HG02623 (cell line): ENCODE measurements around the gene CRY1.
"Not testable (repeated sequence)": the region's sequence is repeated elsewhere in the genome, so short reads cannot be mapped to it uniquely, and the experiment has no call there.

Source experiments
- ATAC-seq: cut with Tn5 transposase; IDR thresholded peaks from one replicate; pipeline ENCODE4 v1.9.1; 2021; ENCODE audit warnings: moderate library complexity; ENCODE audit not compliant: unreplicated experiment

Gene CRY1

GRCh38 chr12:107066691-107067090, 26.7 kb downstream of the CRY1 start:
- no peak for ATAC-seq

GRCh38 chr12:107064687-107065086, 28.7 kb downstream of the CRY1 start:
- ATAC-seq, result no peak

GRCh38 chr12:107064243-107064642, 29.1 kb downstream of the CRY1 start:
- no peak for ATAC-seq

DNA sequence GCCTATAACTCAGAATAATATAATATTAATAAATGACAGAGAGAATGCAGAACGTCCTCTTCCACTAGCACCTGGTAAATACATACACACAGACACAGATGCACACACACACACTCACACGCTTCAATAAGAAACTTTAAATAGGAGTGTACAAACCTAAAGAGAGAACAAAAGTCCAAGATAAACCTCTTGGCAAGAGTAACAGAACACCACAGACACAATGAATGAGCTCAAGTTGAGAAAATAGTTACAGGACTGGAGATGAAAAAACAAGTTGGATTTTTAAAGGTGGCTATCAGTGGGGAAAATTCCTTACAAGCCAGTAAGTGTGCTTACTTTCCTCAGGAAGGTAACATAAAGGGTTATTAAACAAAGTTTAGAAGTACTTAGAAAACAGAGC, 35.2 kb downstream of the CRY1 start:
- ATAC-seq, result no peak

DNA sequence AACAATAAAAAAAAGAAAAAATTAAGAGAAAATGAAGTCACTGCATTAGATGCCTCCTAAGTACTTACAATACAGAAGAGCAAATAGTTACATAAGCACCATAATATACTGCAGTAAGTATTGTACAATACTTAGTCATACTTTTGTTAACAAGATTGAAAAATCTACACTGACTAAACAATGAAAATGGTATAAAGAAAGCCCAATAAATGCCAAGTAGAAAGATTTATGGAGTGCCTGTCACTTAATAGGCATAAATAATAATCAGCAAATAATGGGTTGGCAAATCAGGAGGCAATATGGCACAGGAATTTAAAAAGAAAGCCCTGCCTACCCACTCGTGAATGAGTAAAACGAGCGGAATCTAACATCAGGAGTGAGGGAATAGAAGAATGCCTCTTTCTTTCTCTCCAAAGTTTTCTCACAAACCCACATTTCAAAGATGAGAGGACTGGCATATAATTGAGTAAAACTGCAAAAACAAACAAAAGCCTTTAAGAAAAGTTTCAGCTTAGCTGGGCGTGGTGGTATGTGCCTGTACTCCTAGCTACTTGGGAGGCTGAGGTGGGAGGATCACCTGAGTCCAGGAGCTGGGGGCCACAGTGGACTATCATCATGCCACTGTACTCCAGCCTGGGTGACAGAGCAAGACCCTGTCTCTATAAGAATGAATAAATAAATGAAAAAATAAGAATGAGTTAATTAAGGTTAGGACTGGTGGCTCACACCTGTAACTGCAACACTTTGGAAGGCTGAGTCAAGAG, 36.1 kb downstream of the CRY1 start:
- no peak for ATAC-seq

- ATAC-seq, result no peak
These were observed 39.6 kb downstream of the CRY1 start for GRCh38 chr12:107053709-107054108.

DNA sequence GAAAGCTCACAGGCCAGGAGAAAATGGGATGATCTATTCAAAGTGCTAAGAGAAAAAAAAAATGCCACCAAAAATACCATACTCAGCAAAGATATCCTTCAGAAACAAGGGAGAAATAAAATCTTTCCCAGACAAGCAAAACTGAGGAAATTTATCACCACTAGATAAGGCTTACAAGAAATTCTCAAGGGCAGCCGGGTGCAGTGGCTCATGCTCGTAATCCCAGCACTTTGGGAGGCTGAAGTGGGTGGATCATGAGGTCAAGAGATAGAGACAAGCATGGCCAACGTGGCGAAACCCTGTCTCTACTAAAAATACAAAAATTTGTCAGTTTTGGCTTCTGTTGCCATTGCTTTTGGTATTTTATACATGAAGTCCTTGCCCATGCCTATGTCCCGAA, 48.2 kb downstream of the CRY1 start:
- no peak for ATAC-seq

DNA sequence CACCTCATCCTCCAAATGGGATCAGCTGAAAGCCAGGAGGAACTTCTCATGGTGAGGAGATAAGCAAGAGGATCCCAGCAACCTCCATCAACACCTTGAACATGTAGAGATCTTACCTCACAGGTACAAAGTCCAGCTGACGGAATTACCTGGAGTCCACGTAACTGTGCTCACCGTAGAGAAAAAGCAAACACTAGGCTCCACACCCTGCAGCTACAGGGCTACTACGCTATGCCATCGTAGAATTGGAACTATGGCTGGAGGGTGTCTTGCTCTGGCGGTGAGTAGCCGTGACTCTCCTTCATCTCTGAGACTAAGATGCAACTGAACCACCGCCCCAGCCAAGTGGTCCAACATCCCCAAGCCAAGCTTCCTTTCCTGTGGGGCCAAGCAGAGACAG, 50.5 kb downstream of the CRY1 start:
- no peak for ATAC-seq

DNA sequence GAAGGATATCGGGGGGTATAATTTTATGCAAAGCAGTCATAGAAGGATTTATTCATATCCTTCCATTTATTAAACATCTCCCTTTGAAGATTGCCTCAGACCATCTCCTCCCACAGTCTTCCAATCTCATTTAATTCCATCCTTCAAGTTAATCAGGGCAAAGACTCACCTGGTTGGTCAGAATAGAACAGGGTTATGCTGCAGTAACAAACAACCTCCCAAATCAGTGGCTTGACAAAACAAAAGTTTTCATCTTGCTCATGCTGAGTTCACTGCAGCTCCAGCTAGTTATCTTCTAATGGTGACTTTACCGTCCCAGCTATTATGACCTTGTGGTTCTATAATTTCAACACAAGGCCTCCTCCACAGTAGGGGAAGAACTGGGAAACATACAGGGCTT, 57.6 kb downstream of the CRY1 start:
- ATAC-seq, result no peak

GRCh38 chr12:107033758-107034739, 59.3 kb downstream of the CRY1 start:
- no peak for ATAC-seq

- ATAC-seq, result no peak
These were observed 61.1 kb downstream of the CRY1 start for GRCh38 chr12:107032266-107032665.

DNA sequence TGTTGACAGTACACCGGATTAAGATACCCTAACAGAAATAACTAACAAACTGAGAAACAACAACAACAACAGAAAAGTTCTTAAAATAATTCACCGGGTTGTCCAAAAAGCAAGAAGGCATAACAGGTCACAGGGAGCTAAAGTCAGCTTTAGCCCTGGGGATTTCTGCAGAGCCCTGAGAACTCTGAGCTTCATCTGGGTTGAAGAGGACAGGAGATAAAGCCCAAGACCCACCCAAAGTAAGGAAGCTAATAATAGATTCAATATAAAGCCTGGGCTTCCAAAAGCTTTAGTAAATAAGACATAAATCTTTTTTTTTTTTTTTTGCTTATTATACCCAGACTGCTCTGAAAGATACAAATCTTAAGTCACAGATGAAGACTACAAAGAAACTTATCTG, 62.3 kb downstream of the CRY1 start:
- no peak for ATAC-seq

DNA sequence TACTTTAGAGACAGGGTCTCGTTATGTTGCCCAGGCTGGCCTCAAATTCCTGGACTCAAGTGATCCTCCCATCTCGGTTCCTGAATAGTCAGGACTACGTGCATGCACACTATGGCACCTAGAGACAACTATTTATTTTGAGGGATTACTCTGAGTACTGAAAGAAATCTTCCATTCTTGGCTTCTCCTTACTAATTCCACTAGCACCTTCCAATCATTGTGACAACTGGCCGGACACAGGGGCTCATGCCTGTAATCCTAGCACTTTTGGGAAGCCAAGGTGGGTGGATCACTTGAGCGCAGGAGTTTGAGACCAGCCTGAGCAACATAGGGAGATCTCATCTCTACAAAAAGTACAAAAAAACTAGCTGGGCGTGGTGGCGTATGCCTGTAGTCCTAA, 64.3 kb downstream of the CRY1 start:
- no peak for ATAC-seq

GRCh38 chr12:107027636-107028053, 65.7 kb downstream of the CRY1 start:
- no peak for ATAC-seq

- no peak for ATAC-seq
These were observed 66.3 kb downstream of the CRY1 start for GRCh38 chr12:107026806-107027635.

- ATAC-seq, result not testable (repeated sequence)
These were observed 67.0 kb downstream of the CRY1 start for GRCh38 chr12:107026356-107026755.

DNA sequence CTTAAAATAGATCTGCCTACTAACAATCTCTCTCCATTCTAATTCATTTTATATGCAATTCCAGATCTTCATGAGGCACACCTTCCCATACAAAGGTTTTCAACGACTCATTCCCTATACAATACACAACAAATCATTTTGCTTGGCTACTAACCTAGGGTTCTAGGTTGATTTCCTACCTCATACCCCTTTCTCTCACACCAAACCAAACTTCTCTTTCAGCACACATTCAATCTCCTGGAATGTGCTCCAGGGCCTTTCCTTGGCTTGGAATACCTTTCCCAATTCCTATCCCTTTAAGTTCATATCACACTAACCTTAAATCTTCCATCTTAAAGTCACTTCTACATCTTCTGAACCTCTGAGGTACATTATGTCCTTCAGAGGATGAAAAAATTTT, 67.7 kb downstream of the CRY1 start:
- no peak for ATAC-seq

DNA sequence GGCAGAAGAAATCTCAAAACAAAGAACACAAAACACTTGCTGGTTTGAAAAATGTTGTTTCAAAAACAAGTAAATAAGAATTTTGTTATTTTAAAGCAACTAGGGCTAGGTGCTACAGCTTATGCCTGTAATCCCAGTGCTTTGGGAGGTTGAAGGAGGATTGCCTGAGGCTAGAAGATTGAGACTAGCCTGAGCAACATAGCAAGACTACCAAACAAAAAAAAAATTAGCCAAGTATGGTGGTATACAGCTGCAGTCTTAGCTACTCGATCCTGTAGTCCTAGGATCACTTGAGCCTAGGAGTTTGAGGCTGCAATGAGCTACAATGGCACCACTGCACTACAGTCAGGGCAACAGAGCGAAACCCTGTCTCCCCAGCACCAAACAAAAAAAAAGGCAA, 73.8 kb downstream of the CRY1 start:
- no peak for ATAC-seq

DNA sequence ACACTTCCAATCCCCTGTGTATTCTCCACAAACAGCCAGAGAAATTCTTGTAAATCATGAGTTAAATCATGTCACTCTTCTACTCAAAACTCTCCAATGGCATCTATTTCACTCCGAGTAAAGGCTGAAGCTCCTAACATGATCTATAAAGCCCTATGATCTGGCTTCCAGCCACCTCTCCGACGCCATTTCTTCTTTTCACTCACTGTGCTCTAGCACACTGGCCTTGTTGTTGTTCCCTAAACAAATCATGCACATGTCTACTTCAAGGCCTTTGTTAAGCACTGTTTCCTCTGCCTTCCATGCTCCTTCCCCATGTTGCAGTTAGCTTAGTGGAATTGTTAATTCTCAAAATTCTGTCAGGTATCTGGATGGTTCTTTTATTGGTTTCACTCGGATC, 76.3 kb downstream of the CRY1 start:
- no peak for ATAC-seq

GRCh38 chr12:107014055-107014454, 79.3 kb downstream of the CRY1 start:
- ATAC-seq, result no peak

DNA sequence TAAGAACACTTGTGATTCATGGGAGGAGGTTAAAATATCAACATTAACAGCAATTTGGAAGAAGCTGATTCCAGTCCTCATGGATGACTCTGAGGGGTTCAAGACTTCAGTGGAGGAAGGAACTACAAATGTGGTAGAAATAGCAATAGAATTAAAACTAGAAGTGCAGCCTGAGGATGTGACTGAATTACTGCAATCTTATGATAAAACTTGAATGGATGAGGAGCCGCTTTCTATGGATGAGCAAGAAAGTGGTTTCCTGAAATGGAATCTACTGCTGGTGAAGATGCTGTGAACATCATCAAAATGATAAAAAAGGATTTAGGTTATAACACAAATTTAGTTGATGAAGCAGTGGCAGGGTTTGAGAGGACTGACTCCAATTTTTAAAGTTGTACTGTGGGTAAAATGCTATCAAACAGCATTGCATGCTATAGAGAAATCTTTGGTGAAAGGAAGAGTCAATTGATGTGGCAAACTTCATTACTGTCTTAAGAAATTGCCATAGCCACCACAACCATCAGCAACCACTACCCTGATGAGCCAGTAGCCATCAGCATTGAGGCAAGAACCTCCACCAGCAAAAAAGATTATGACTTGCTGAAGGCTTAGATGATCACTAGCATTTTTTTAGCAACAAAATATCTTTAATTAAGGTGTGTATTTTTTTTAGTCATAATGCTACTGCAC, 80.5 kb downstream of the CRY1 start:
- ATAC-seq, result no peak
